Measurements from ENCODE around the gene SPAG5.

Gene SPAG5

DNA sequence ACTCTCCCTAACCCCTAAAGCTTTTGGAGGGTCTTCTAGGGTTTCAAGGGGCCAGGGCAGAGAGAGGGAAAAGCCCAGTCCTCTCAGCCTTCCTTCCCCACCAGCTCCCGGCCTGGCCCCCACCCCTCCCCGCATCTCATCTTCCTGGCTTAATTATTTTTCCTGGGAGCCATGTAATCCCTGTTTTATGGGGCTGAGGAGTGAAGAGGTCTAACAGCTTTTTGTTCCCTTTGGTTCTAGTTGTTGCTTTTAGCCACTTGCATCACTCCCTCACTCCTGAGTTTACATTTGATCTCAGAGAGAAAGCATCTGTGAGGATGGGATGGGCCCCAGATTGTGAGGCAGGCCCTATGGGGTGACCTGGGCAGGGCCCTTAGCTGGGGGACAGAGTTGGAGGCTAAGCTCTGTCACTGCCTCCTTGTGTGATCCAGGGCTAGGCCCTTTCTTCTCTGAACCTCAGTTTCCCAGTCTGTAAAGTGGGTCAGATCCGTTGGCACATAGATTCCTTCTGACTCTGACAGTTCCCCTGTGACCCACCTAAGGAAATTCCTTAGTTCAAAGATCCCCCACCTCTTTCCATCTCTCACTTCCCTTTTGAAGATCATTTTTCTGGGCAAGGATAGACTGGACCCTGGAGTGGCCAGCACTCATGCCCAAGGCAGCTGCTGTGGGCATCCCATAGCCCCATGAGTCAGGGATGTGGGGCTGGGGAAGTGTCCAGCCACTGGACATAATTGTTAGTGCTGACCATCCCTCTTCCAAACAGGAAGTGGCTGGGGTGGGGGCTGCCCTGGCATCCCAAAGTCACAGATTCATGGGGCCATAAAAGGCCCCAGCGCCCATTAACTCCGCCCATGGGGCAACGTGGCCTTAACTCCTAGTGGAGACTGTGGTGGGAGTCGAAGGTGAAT is 66.5 kb downstream of the SPAG5 start:
- TF ChIP-seq GATA3 (IDR thresholded peaks at IDR 0.05; ENCODE audit: low read depth, low read length) (no peak), GATA2 (IDR thresholded peaks at IDR 0.05; ENCODE audit: low read depth, low read length) (no peak)

DNA sequence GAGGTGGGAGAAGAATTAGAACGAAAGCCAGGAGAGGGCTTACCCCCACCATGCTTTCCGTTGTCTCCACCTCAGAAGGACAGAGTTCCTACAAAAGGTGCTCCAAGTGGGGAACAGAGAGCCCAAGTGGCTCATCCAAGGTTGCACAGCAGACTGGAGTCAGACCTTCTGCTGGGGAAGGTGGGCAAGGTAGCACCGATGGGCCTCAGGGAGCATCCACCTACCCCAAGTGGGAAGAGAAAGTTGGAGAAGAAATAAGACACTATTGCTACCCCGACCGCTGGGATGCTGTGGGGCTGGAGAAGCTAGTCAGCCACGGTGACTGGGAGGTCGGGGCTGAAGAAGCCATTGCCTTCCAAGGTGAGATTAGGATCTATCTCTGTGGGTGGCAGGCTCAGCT is 67.9 kb downstream of the SPAG5 start:
- TF ChIP-seq GATA3 (IDR thresholded peaks at IDR 0.05; ENCODE audit: low read depth, low read length) (no peak), GATA2 (IDR thresholded peaks at IDR 0.05; ENCODE audit: low read depth, low read length) (no peak)

DNA sequence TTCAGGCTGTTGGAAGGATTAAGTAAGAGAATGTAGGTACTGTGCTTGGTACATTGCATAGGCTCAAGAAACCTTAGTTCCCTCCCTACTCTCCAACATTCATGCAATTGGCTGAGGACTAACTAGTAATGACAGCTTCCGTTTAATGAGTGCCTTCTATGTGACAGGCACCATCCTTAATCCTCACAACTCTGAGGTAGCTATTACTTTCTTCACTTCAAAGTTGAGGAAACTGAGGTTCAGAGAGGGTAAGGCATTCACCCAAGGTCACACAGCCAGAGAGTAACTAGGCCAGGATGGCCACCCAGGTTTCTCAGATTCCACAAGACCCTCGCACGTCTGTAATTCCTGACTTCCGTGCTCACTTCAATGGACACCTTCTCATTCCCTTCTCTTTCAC is 68.6 kb downstream of the SPAG5 start:
- no peak for TF ChIP-seq GATA3 (IDR thresholded peaks at IDR 0.05; ENCODE audit: low read depth, low read length)
- TF ChIP-seq GATA2 (IDR thresholded peaks at IDR 0.05; ENCODE audit: low read depth, low read length) = no peak

GRCh38 chr17:28529013-28529400 is 69.8 kb downstream of the SPAG5 start:
- TF ChIP-seq GATA2 (IDR thresholded peaks at IDR 0.05; ENCODE audit: low read depth, low read length) (no peak), GATA3 (IDR thresholded peaks at IDR 0.05; ENCODE audit: low read depth, low read length) (no peak)

- no peak for TF ChIP-seq GATA3 (IDR thresholded peaks at IDR 0.05; ENCODE audit: low read depth, low read length)
- no peak for TF ChIP-seq GATA2 (IDR thresholded peaks at IDR 0.05; ENCODE audit: low read depth, low read length)
These were observed 70.4 kb downstream of the SPAG5 start for GRCh38 chr17:28528327-28529012.

DNA sequence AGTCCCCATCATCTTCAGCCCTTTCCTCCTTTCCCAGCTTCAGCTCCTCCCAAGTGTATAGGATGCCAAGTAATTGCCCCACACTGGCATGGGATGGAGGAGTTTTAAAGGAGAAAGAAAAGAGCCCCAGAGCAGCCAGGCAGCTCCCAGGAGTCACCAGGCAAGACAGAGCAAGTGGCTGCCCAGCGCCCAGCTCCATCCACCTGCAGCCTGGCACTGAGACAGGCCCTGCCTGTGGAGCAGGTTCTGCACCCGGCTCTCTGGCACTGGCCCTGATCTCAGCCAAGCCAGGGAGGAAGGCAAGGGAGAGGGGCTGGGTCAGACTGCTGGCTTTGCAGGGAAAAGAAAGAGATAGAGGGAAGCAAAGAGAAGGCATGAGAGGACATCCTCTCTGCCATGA is 71.0 kb downstream of the SPAG5 start:
- TF ChIP-seq GATA3 (IDR thresholded peaks at IDR 0.05; ENCODE audit: low read depth, low read length) (no peak), GATA2 (IDR thresholded peaks at IDR 0.05; ENCODE audit: low read depth, low read length) (no peak)
